ENCODE results near the gene CMIP.

The CMIP gene

GRCh38 chr16:81578076-81578475 lies 133.5 kb downstream of the CMIP start:
- Histone ChIP-seq H3K4me3 (ENCODE audit: low read length) (no peak overlapping the region), H3K4me1 (ENCODE audit: control insufficient read depth, insufficient read depth, low read length) (no peaks in the 10 kb centered on the region), H3K27ac (ENCODE audit: low read depth, low read length) (no peak overlapping the region), H3K36me3 (ENCODE audit: control insufficient read depth, insufficient read depth, low read length) (no peaks in the 10 kb centered on the region), H3K27me3 (ENCODE audit: control insufficient read depth, insufficient read depth, low read length) (no peaks in the 10 kb centered on the region), H3K9ac (ENCODE audit: low read length) (no peak overlapping the region)

GRCh38 chr16:81578636-81579413 lies 134.2 kb downstream of the CMIP start:
- no peak overlapping the region for H3K27ac ChIP-seq (ENCODE audit: low read depth, low read length)
- H3K4me3 ChIP-seq (ENCODE audit: low read length): no peak overlapping the region
- no peak overlapping the region for H3K9ac ChIP-seq (ENCODE audit: low read length)
- H3K36me3 ChIP-seq (ENCODE audit: control insufficient read depth, insufficient read depth, low read length): no peaks in the 10 kb centered on the region
- H3K27me3 ChIP-seq (ENCODE audit: control insufficient read depth, insufficient read depth, low read length): no peaks in the 10 kb centered on the region
- no peaks in the 10 kb centered on the region for H3K4me1 ChIP-seq (ENCODE audit: control insufficient read depth, insufficient read depth, low read length)

GRCh38 chr16:81581107-81581506 lies 136.5 kb downstream of the CMIP start:
- Histone ChIP-seq H3K36me3 (ENCODE audit: control insufficient read depth, insufficient read depth, low read length) (no peaks in the 10 kb centered on the region), H3K9ac (ENCODE audit: low read length) (no peak overlapping the region), H3K27me3 (ENCODE audit: control insufficient read depth, insufficient read depth, low read length) (no peaks in the 10 kb centered on the region), H3K4me3 (ENCODE audit: low read length) (no peak overlapping the region), H3K4me1 (ENCODE audit: control insufficient read depth, insufficient read depth, low read length) (no peaks in the 10 kb centered on the region), H3K27ac (ENCODE audit: low read depth, low read length) (no peak overlapping the region)

- Histone ChIP-seq H3K27ac (ENCODE audit: low read depth, low read length) (no peak overlapping the region), H3K4me1 (ENCODE audit: control insufficient read depth, insufficient read depth, low read length) (no peaks in the 10 kb centered on the region), H3K4me3 (ENCODE audit: low read length) (no peak overlapping the region), H3K36me3 (ENCODE audit: control insufficient read depth, insufficient read depth, low read length) (no peaks in the 10 kb centered on the region), H3K27me3 (ENCODE audit: control insufficient read depth, insufficient read depth, low read length) (no peaks in the 10 kb centered on the region), H3K9ac (ENCODE audit: low read length) (no peak overlapping the region)
Measured at GRCh38 chr16:81582655-81583441, 138.2 kb downstream of the CMIP start.

GRCh38 chr16:81583893-81584631 lies 139.5 kb downstream of the CMIP start:
- H3K36me3 ChIP-seq (ENCODE audit: control insufficient read depth, insufficient read depth, low read length): no peaks in the 10 kb centered on the region
- no peak overlapping the region for H3K9ac ChIP-seq (ENCODE audit: low read length)
- no peak overlapping the region for H3K27ac ChIP-seq (ENCODE audit: low read depth, low read length)
- H3K4me1 ChIP-seq (ENCODE audit: control insufficient read depth, insufficient read depth, low read length): no peaks in the 10 kb centered on the region
- H3K27me3 ChIP-seq (ENCODE audit: control insufficient read depth, insufficient read depth, low read length): no peaks in the 10 kb centered on the region
- peak overlapping the region; percentile 10 for H3K4me3 ChIP-seq (ENCODE audit: low read length)

GRCh38 chr16:81585785-81586184 lies 141.2 kb downstream of the CMIP start:
- no peak overlapping the region for H3K9ac ChIP-seq (ENCODE audit: low read length)

GRCh38 chr16:81586417-81586816 lies 141.8 kb downstream of the CMIP start:
- no peaks in the 10 kb centered on the region for H3K36me3 ChIP-seq (ENCODE audit: control insufficient read depth, insufficient read depth, low read length)
- H3K27ac ChIP-seq (ENCODE audit: low read depth, low read length): no peak overlapping the region
- no peaks in the 10 kb centered on the region for H3K4me1 ChIP-seq (ENCODE audit: control insufficient read depth, insufficient read depth, low read length)
- no peak overlapping the region for H3K9ac ChIP-seq (ENCODE audit: low read length)
- no peaks in the 10 kb centered on the region for H3K27me3 ChIP-seq (ENCODE audit: control insufficient read depth, insufficient read depth, low read length)
- no peak overlapping the region for H3K4me3 ChIP-seq (ENCODE audit: low read length)

More at GRCh38 chr16:81585785-81586184, 141.2 kb downstream of the CMIP start:
- no peak overlapping the region for H3K4me3 ChIP-seq (ENCODE audit: low read length)
- H3K27ac ChIP-seq (ENCODE audit: low read depth, low read length): no peak overlapping the region
- H3K36me3 ChIP-seq (ENCODE audit: control insufficient read depth, insufficient read depth, low read length): no peaks in the 10 kb centered on the region
- H3K27me3 ChIP-seq (ENCODE audit: control insufficient read depth, insufficient read depth, low read length): no peaks in the 10 kb centered on the region
- no peaks in the 10 kb centered on the region for H3K4me1 ChIP-seq (ENCODE audit: control insufficient read depth, insufficient read depth, low read length)

GRCh38 chr16:81586977-81587625 lies 142.5 kb downstream of the CMIP start:
- Histone ChIP-seq H3K36me3 (ENCODE audit: control insufficient read depth, insufficient read depth, low read length) (no peaks in the 10 kb centered on the region), H3K9ac (ENCODE audit: low read length) (no peak overlapping the region), H3K27me3 (ENCODE audit: control insufficient read depth, insufficient read depth, low read length) (no peaks in the 10 kb centered on the region), H3K4me3 (ENCODE audit: low read length) (no peak overlapping the region), H3K4me1 (ENCODE audit: control insufficient read depth, insufficient read depth, low read length) (no peaks in the 10 kb centered on the region), H3K27ac (ENCODE audit: low read depth, low read length) (no peak overlapping the region)

- Histone ChIP-seq H3K27ac (ENCODE audit: low read depth, low read length) (no peak overlapping the region), H3K4me3 (ENCODE audit: low read length) (no peak overlapping the region), H3K36me3 (ENCODE audit: control insufficient read depth, insufficient read depth, low read length) (no peaks in the 10 kb centered on the region), H3K9ac (ENCODE audit: low read length) (no peak overlapping the region), H3K4me1 (ENCODE audit: control insufficient read depth, insufficient read depth, low read length) (no peaks in the 10 kb centered on the region), H3K27me3 (ENCODE audit: control insufficient read depth, insufficient read depth, low read length) (no peaks in the 10 kb centered on the region)
Measured at GRCh38 chr16:81587626-81588160, 143.1 kb downstream of the CMIP start.

- Histone ChIP-seq H3K4me1 (ENCODE audit: control insufficient read depth, insufficient read depth, low read length) (no peaks in the 10 kb centered on the region), H3K36me3 (ENCODE audit: control insufficient read depth, insufficient read depth, low read length) (no peaks in the 10 kb centered on the region), H3K27me3 (ENCODE audit: control insufficient read depth, insufficient read depth, low read length) (no peaks in the 10 kb centered on the region), H3K4me3 (ENCODE audit: low read length) (no peak overlapping the region), H3K27ac (ENCODE audit: low read depth, low read length) (no peak overlapping the region), H3K9ac (ENCODE audit: low read length) (no peak overlapping the region)
Measured at GRCh38 chr16:81588326-81589081, 143.9 kb downstream of the CMIP start.

GRCh38 chr16:81589975-81590650 lies 145.5 kb downstream of the CMIP start:
- Histone ChIP-seq H3K4me3 (ENCODE audit: low read length) (no peak overlapping the region), H3K27ac (ENCODE audit: low read depth, low read length) (no peak overlapping the region), H3K36me3 (ENCODE audit: control insufficient read depth, insufficient read depth, low read length) (no peaks in the 10 kb centered on the region), H3K4me1 (ENCODE audit: control insufficient read depth, insufficient read depth, low read length) (no peaks in the 10 kb centered on the region), H3K9ac (ENCODE audit: low read length) (no peak overlapping the region), H3K27me3 (ENCODE audit: control insufficient read depth, insufficient read depth, low read length) (no peaks in the 10 kb centered on the region)

Measured in rectal smooth muscle tissue (tissue), 1 donor.